Activated T-cell treated with anti-CD3 and anti-CD28 coated beads for 4 hours (primary cell): Measurements from ENCODE around the gene ISLR2.

Source experiments
- DNase-seq: peaks from one replicate; pipeline ENCODE4 v3.0.0-alpha.2; 2020

The ISLR2 gene

GRCh38 chr15:74128785-74129585 is 1.4 kb upstream of the ISLR2 start:
- DNase-seq: no peak

GRCh38 chr15:74129586-74130154 is 716 bp upstream of the ISLR2 start:
- DNase-seq: no peak

- DNase-seq: no peak
Measured at GRCh38 chr15:74130849-74131627, 652 bp downstream of the ISLR2 start.

- DNase-seq: no peak
Measured at GRCh38 chr15:74131628-74132413, 1.4 kb downstream of the ISLR2 start.

- no peak for DNase-seq
Measured at GRCh38 chr15:74132681-74133651, 2.6 kb downstream of the ISLR2 start.

GRCh38 chr15:74133694-74134386 is 3.5 kb downstream of the ISLR2 start:
- no peak for DNase-seq

- no peak for DNase-seq
Measured at GRCh38 chr15:74134387-74135027, 4.1 kb downstream of the ISLR2 start.

- no peak for DNase-seq
Measured at GRCh38 chr15:74135041-74135565, 4.7 kb downstream of the ISLR2 start.

GRCh38 chr15:74136540-74136813 is 6.1 kb downstream of the ISLR2 start:
- no peak for DNase-seq

- DNase-seq: no peak
Measured at GRCh38 chr15:74136814-74137536, 6.6 kb downstream of the ISLR2 start.

GRCh38 chr15:74137537-74137894 is 7.1 kb downstream of the ISLR2 start:
- no peak for DNase-seq

- no peak for DNase-seq
Measured at GRCh38 chr15:74138642-74139041, 8.3 kb downstream of the ISLR2 start.

GRCh38 chr15:74141591-74141990 is 11.2 kb downstream of the ISLR2 start:
- no peak for DNase-seq

- DNase-seq: no peak
Measured at GRCh38 chr15:74144153-74144775, 13.9 kb downstream of the ISLR2 start.

GRCh38 chr15:74146277-74146800 is 16.0 kb downstream of the ISLR2 start:
- DNase-seq: no peak

- DNase-seq: no peak
Measured at GRCh38 chr15:74147051-74147450, 16.7 kb downstream of the ISLR2 start.

- no peak for DNase-seq
Measured at GRCh38 chr15:74155766-74156417, 25.5 kb downstream of the ISLR2 start.

- DNase-seq: no peak
Measured at GRCh38 chr15:74156678-74157411, 26.5 kb downstream of the ISLR2 start.
